ENCODE results near the gene FBXW9.

- no peak for TF ChIP-seq HDGF (IDR thresholded peaks at IDR 0.05; ENCODE audit: borderline replicate concordance)
- no peak for TF ChIP-seq BHLHE40 (IDR thresholded peaks at IDR 0.05; ENCODE audit: borderline replicate concordance)
- TF ChIP-seq SP1 (IDR thresholded peaks at IDR 0.05) = no peak
- no peak for TF ChIP-seq TARDBP (IDR thresholded peaks at IDR 0.05)
- TF ChIP-seq FOXA1 (IDR thresholded peaks at IDR 0.05) = no peak
- no peak for TF ChIP-seq ELF4 (IDR thresholded peaks at IDR 0.05)
- TF ChIP-seq SUZ12 (IDR thresholded peaks at IDR 0.05) = no peak
- TF ChIP-seq PKNOX1 (IDR thresholded peaks at IDR 0.05) = no peak
Measured at GRCh38 chr19:12731337-12731736, 34.9 kb upstream of the FBXW9 start.

Data from HEK293T (cell line).